HCT116 (cell line): Measurements from ENCODE around the gene MTOR. TPM values are rescaled to one million over a fixed set of nuclear protein-coding genes. Genes with fewer than 3 reads are reported as not detected.

Experiments
- ATAC-seq: fragments of 200-7000 bp; cut with Tn5 transposase; 2 replicates; pipeline ENCODE4 v1.9.1; 2020; ENCODE audit warnings: mild to moderate bottlenecking, moderate library complexity
- BruUV-seq: library from RNA; stranded (reverse); fragments of 400-500 nt; replicated peaks from 2 replicates; lab custom pipeline; 2021; lab: Mats Ljungman, UMichigan
- CTCF ChIA-PET: fragments of 300-600 bp; sonication (Branson Sonifier 250); formaldehyde crosslinking; loops from one replicate; lab custom pipeline; 2021; ENCODE audit warnings: antibody characterized with exemption; lab: Charles Lee
- POLR2A ChIA-PET: fragments of 300-600, 350-600 bp; sonication (Branson Sonifier 250); formaldehyde crosslinking; loops from one replicate; lab custom pipeline; 2021; ENCODE audit warnings: antibody characterized with exemption; lab: Charles Lee
- RAD21 ChIA-PET, 2 experiments: fragments of 300-600 bp; sonication (Branson Sonifier 250); formaldehyde crosslinking; loops; one replicate each; lab custom pipeline; 2023; ENCODE audit warnings: low total read pairs in 2 of 2; ENCODE audit not compliant: uncharacterized antibody in 2 of 2, unreplicated experiment in 2 of 2, low non-redundant PET in 1 of 2; lab: Charles Lee
- DNase-seq: peaks from one replicate; pipeline ENCODE4 v3.0.0-alpha.2; 2010; ENCODE audit warnings: low read depth, low spot score
- H2AFZ ChIP-seq: fragments of 200-600 bp; shearing (Covaris generic), sonication (generic); 2 replicates; pipeline ENCODE4 v1.6.1; 2017; ENCODE audit warnings: low read depth, mixed run types, mixed read lengths, antibody characterized with exemption, low read length; ENCODE audit not compliant: poor library complexity, severe bottlenecking
- H3K27ac ChIP-seq: 2 replicates; pipeline ENCODE4 v1.5.1; 2012; ENCODE audit warnings: low read depth, low read length
- H3K27me3 ChIP-seq: fragments of 200-600 bp; sonication (generic); 2 replicates; pipeline ENCODE4 v1.6.1; 2016; ENCODE audit warnings: mixed run types, low read length, mixed read lengths; ENCODE audit not compliant: insufficient read depth
- H3K36me3 ChIP-seq, 2 experiments: fragments of 200-500 bp in 1 of 2; fragments of 200-600 bp in 1 of 2; sonication (Bioruptor generic) in 1 of 2; sonication (generic) in 1 of 2; 2 replicates each; pipeline versions ENCODE4 v1.5.1 to v1.6.1; 2014 to 2016; ENCODE audit warnings: low read length in 2 of 2, inconsistent platforms in 1 of 2, mixed read lengths in 1 of 2, mixed run types in 1 of 2; ENCODE audit not compliant: insufficient read depth in 2 of 2, control insufficient read depth in 1 of 2
- H3K4me1 ChIP-seq, 2 experiments: fragments of 200-600 bp in 1 of 2; sonication (generic) in 1 of 2; 2 replicates each; pipeline versions ENCODE4 v1.5.1 to v1.6.1; 2012 to 2017; ENCODE audit warnings: low read length in 2 of 2, inconsistent platforms in 1 of 2, mild to moderate bottlenecking in 1 of 2, mixed read lengths in 1 of 2, mixed run types in 1 of 2, moderate library complexity in 1 of 2; ENCODE audit not compliant: insufficient read depth in 2 of 2, control insufficient read depth in 1 of 2
- H3K4me2 ChIP-seq: fragments of 200-600 bp; sonication (generic); 2 replicates; pipeline ENCODE4 v1.6.1; 2017; ENCODE audit warnings: mixed run types, low read length, mixed read lengths
- H3K4me3 ChIP-seq, 2 experiments: fragments of 200-600 bp in 1 of 2; sonication (generic) in 1 of 2; replicated peaks in 1 of 2; 2 replicates each; pipeline ENCODE4 v1.5.1; 2011 to 2016; ENCODE audit warnings: low read length in 2 of 2, control low read depth in 1 of 2, low read depth in 1 of 2, mild to moderate bottlenecking in 1 of 2, mixed read lengths in 1 of 2, mixed run types in 1 of 2
- H3K79me2 ChIP-seq: fragments of 200-600 bp; sonication (generic); 2 replicates; pipeline ENCODE4 v1.6.1; 2017; ENCODE audit warnings: mild to moderate bottlenecking, mixed run types, low read length, moderate library complexity, mixed read lengths; ENCODE audit not compliant: insufficient read depth
- H3K9ac ChIP-seq: fragments of 200-600 bp; sonication (generic); 2 replicates; pipeline ENCODE4 v1.6.1; 2016; ENCODE audit warnings: low read length, mixed read lengths
- H3K9me2 ChIP-seq: fragments of 200-600 bp; sonication (generic), shearing (Covaris generic); 2 replicates; pipeline ENCODE4 v1.6.1; 2017; ENCODE audit warnings: mixed run types, mild to moderate bottlenecking, moderate library complexity; ENCODE audit not compliant: insufficient read depth
- H3K9me3 ChIP-seq, 2 experiments: fragments of 200-500 bp in 1 of 2; fragments of 200-600 bp in 1 of 2; sonication (Bioruptor generic) in 1 of 2; sonication (generic) in 1 of 2; 2 replicates each; pipeline ENCODE4 v1.6.1; 2014 to 2017; ENCODE audit warnings: low read length in 2 of 2, mixed read lengths in 2 of 2, inconsistent platforms in 1 of 2, low read depth in 1 of 2, mild to moderate bottlenecking in 1 of 2, mixed run types in 1 of 2, moderate library complexity in 1 of 2; ENCODE audit not compliant: control insufficient read depth in 1 of 2, insufficient read depth in 1 of 2
- H4K20me1 ChIP-seq: fragments of 200-600 bp; sonication (generic), shearing (Covaris generic); 2 replicates; pipeline ENCODE4 v1.6.1; 2017; ENCODE audit warnings: mixed run types, mild to moderate bottlenecking, moderate library complexity; ENCODE audit not compliant: insufficient read depth
- CBX3 ChIP-seq: IDR thresholded peaks from 2 replicates; pipeline ENCODE4 v1.6.1; 2012; ENCODE audit warnings: low read depth
- EZH2 ChIP-seq: fragments of 200-600 bp; sonication (generic); IDR thresholded peaks from 2 replicates; pipeline ENCODE4 v1.6.1; 2017; ENCODE audit warnings: antibody characterized with exemption, mixed run types
- EZH2phosphoT487 ChIP-seq: fragments of 200-600 bp; IDR thresholded peaks from 2 replicates; pipeline ENCODE4 v1.6.1; 2018; ENCODE audit warnings: antibody characterized with exemption, borderline replicate concordance
- FOSL1 ChIP-seq: IDR thresholded peaks from 2 replicates; pipeline ENCODE4 v1.6.1; 2012; ENCODE audit warnings: low read depth
- POLR2A ChIP-seq: IDR thresholded peaks from 2 replicates; pipeline ENCODE4 v1.7.0; 2011; ENCODE audit warnings: borderline replicate concordance; ENCODE audit not compliant: insufficient read depth, insufficient read length; ENCODE audit errors: extremely low read depth
- POLR2AphosphoS5 ChIP-seq: IDR thresholded peaks from 2 replicates; pipeline ENCODE4 v1.6.1; 2011; ENCODE audit warnings: mild to moderate bottlenecking, low read depth, low read length, moderate library complexity
- RAD21 ChIP-seq: IDR thresholded peaks from 2 replicates; pipeline ENCODE4 v1.6.1; 2012; ENCODE audit warnings: low read depth, mild to moderate bottlenecking
- SIN3A ChIP-seq: IDR thresholded peaks from 2 replicates; pipeline ENCODE4 v1.6.1; 2012; ENCODE audit warnings: low read depth
- SP1 ChIP-seq: IDR thresholded peaks from 2 replicates; pipeline ENCODE4 v1.6.1; 2012; ENCODE audit warnings: low read depth
- SRF ChIP-seq: IDR thresholded peaks from 2 replicates; pipeline ENCODE4 v1.6.1; 2012; ENCODE audit warnings: low read depth
- YY1 ChIP-seq: IDR thresholded peaks from 2 replicates; pipeline ENCODE4 v1.6.1; 2011; ENCODE audit warnings: low read length, low read depth, moderate library complexity, mild to moderate bottlenecking; ENCODE audit not compliant: insufficient replicate concordance; ENCODE audit errors: extremely low read depth
- intact Hi-C: fragments of 100-400 bp; cut with micrococcal nuclease; formaldehyde crosslinking; loops from 2 replicates; pipeline ENCODE4 v1.10.0; 2022
- total RNA-seq: library from RNA; stranded (reverse); gene quantifications from one replicate; pipeline ENCODE4 v1.2.1, GENCODE V29; 2021; ENCODE audit not compliant: unreplicated experiment
- TF ChIP-seq, protein P1 (sequence below): IDR thresholded peaks from 2 replicates; pipeline ENCODE4 v1.6.1; 2012; ENCODE audit warnings: low read depth
- TF ChIP-seq, protein P2 (sequence below): IDR thresholded peaks from 2 replicates; pipeline ENCODE4 v1.6.1; 2012
- TF ChIP-seq, protein P3 (sequence below), 3 experiments: fragments of 200-600 bp in 1 of 3; sonication (generic) in 1 of 3; IDR thresholded peaks in 2 of 3; conservative IDR thresholded peaks in 1 of 3; 2 replicates each; pipeline ENCODE4 v1.5.1; 2012 to 2017; ENCODE audit warnings: low read depth in 2 of 3, low read length in 2 of 3, antibody characterized with exemption in 1 of 3, borderline replicate concordance in 1 of 3, control low read depth in 1 of 3, mild to moderate bottlenecking in 1 of 3, mixed read lengths in 1 of 3, mixed run types in 1 of 3, moderate library complexity in 1 of 3; ENCODE audit not compliant: insufficient read depth in 1 of 3
- TF ChIP-seq, protein P4 (sequence below): IDR thresholded peaks from 2 replicates; pipeline ENCODE4 v1.6.1; 2012
- TF ChIP-seq, protein P5 (sequence below): IDR thresholded peaks from 2 replicates; pipeline ENCODE4 v1.6.1; 2011; ENCODE audit warnings: mild to moderate bottlenecking, low read length, moderate library complexity; ENCODE audit not compliant: insufficient replicate concordance; ENCODE audit errors: extremely low read depth

The MTOR gene
- total RNA-seq, 1 experiment from 2014 or later, result 42.2 TPM

DNA sequence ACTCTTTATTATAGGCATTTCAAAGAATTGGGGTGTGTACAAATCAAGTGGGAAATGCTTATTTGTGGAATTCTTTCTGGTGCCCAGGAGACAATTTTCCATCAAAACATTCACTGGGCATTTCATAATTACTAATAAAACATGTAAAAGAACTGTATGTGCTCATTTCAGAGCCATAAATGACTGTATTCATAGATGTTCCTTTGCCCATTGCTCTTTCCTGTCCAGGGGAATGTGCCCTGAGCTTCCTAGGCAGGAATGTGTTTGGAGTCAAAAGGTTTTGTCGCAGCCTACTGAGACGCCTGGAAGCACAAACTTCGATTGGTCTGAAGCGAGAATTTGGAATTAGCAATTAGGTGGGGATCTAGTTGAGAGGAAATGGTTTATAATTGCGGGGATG, 119.0 kb downstream of the MTOR start:
- CTCF ChIA-PET, result no interaction called here
- no peak for ATAC-seq
- POLR2A ChIA-PET, result no interaction called here
- Histone ChIP-seq H3K9me3 (no peaks in the 10 kb centered on the region), H3K9ac (no peak overlapping the region), H3K27me3 (no peaks in the 10 kb centered on the region), H3K9me2 (no peaks in the 10 kb centered on the region), H4K20me1 (no peaks in the 10 kb centered on the region), H3K4me2 (no peak overlapping the region), H3K4me1 (no peaks in the 10 kb centered on the region), H3K36me3 (peaks cover 17 to 33% of the 10 kb centered on the region in 2 experiments; a peak in 3 of 4 replicates), H3K79me2 (no peaks in the 10 kb centered on the region), H3K4me3 (no peak overlapping the region), H3K27ac (no peak overlapping the region), H2AFZ (no peak overlapping the region)
- intact Hi-C loops, result no loop called here
- no TSS peak for BruUV-seq
- DNase-seq, result no peak
- TF ChIP-seq, protein P1, sequence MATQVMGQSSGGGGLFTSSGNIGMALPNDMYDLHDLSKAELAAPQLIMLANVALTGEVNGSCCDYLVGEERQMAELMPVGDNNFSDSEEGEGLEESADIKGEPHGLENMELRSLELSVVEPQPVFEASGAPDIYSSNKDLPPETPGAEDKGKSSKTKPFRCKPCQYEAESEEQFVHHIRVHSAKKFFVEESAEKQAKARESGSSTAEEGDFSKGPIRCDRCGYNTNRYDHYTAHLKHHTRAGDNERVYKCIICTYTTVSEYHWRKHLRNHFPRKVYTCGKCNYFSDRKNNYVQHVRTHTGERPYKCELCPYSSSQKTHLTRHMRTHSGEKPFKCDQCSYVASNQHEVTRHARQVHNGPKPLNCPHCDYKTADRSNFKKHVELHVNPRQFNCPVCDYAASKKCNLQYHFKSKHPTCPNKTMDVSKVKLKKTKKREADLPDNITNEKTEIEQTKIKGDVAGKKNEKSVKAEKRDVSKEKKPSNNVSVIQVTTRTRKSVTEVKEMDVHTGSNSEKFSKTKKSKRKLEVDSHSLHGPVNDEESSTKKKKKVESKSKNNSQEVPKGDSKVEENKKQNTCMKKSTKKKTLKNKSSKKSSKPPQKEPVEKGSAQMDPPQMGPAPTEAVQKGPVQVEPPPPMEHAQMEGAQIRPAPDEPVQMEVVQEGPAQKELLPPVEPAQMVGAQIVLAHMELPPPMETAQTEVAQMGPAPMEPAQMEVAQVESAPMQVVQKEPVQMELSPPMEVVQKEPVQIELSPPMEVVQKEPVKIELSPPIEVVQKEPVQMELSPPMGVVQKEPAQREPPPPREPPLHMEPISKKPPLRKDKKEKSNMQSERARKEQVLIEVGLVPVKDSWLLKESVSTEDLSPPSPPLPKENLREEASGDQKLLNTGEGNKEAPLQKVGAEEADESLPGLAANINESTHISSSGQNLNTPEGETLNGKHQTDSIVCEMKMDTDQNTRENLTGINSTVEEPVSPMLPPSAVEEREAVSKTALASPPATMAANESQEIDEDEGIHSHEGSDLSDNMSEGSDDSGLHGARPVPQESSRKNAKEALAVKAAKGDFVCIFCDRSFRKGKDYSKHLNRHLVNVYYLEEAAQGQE, result no peak
- TF ChIP-seq RAD21 (no peak), EZH2 (no peak), FOSL1 (no peak), SIN3A (no peak), EZH2phosphoT487 (no peak), SRF (no peak), SP1 (no peak), YY1 (no peak), POLR2AphosphoS5 (no peak), POLR2A (no peak), CBX3 (no peak)
- TF ChIP-seq, protein P2, sequence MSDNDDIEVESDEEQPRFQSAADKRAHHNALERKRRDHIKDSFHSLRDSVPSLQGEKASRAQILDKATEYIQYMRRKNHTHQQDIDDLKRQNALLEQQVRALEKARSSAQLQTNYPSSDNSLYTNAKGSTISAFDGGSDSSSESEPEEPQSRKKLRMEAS, result no peak
- TF ChIP-seq, protein P3, sequence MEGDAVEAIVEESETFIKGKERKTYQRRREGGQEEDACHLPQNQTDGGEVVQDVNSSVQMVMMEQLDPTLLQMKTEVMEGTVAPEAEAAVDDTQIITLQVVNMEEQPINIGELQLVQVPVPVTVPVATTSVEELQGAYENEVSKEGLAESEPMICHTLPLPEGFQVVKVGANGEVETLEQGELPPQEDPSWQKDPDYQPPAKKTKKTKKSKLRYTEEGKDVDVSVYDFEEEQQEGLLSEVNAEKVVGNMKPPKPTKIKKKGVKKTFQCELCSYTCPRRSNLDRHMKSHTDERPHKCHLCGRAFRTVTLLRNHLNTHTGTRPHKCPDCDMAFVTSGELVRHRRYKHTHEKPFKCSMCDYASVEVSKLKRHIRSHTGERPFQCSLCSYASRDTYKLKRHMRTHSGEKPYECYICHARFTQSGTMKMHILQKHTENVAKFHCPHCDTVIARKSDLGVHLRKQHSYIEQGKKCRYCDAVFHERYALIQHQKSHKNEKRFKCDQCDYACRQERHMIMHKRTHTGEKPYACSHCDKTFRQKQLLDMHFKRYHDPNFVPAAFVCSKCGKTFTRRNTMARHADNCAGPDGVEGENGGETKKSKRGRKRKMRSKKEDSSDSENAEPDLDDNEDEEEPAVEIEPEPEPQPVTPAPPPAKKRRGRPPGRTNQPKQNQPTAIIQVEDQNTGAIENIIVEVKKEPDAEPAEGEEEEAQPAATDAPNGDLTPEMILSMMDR (IDR thresholded peaks at IDR 0.05 in 2 of 3, conservative IDR thresholded peaks at IDR 0.05 in 1 of 3; ENCODE audit: borderline replicate concordance in 1 of 3, insufficient read depth in 1 of 3, low read depth in 2 of 3, low read length in 2 of 3), result no peak
- TF ChIP-seq, protein P4, sequence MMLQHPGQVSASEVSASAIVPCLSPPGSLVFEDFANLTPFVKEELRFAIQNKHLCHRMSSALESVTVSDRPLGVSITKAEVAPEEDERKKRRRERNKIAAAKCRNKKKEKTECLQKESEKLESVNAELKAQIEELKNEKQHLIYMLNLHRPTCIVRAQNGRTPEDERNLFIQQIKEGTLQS, result no peak
- TF ChIP-seq, protein P5, sequence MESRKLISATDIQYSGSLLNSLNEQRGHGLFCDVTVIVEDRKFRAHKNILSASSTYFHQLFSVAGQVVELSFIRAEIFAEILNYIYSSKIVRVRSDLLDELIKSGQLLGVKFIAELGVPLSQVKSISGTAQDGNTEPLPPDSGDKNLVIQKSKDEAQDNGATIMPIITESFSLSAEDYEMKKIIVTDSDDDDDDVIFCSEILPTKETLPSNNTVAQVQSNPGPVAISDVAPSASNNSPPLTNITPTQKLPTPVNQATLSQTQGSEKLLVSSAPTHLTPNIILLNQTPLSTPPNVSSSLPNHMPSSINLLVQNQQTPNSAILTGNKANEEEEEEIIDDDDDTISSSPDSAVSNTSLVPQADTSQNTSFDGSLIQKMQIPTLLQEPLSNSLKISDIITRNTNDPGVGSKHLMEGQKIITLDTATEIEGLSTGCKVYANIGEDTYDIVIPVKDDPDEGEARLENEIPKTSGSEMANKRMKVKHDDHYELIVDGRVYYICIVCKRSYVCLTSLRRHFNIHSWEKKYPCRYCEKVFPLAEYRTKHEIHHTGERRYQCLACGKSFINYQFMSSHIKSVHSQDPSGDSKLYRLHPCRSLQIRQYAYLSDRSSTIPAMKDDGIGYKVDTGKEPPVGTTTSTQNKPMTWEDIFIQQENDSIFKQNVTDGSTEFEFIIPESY, result no peak
- RAD21 ChIA-PET, result no interaction called here
